Measurements from ENCODE around the gene DPP8.
"Not testable (repeated sequence)": the region's sequence is repeated elsewhere in the genome, so short reads cannot be mapped to it uniquely, and the experiment has no call there.

The DPP8 gene

GRCh38 chr15:65524226-65524625 lies 6.7 kb upstream of the DPP8 start:
- DNase-seq: no peak

DNA sequence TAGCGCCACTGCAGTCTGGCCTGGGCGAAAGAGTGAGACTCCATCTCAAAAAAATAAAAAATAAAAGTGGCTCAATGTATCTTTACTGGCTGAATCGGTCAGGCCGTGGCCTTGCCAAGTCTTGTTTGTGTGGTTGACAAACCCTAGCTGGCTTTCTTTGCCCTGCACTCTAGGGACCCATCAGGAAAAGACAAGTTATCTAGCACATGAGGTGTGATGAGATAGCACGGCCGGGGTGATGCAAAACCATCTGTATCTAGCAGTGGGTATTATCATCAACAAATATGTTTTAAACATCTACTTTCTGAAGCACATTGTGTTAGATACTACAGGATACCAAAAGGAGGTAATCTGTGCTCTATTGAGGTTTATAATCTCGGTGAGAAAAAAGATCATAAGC lies 3.9 kb upstream of the DPP8 start:
- no peak for DNase-seq

- DNase-seq: no peak
Observed at GRCh38 chr15:65518633-65519285, 1.3 kb upstream of the DPP8 start.

- no peak for DNase-seq
Observed at GRCh38 chr15:65517866-65518207, 348 bp upstream of the DPP8 start.

DNA sequence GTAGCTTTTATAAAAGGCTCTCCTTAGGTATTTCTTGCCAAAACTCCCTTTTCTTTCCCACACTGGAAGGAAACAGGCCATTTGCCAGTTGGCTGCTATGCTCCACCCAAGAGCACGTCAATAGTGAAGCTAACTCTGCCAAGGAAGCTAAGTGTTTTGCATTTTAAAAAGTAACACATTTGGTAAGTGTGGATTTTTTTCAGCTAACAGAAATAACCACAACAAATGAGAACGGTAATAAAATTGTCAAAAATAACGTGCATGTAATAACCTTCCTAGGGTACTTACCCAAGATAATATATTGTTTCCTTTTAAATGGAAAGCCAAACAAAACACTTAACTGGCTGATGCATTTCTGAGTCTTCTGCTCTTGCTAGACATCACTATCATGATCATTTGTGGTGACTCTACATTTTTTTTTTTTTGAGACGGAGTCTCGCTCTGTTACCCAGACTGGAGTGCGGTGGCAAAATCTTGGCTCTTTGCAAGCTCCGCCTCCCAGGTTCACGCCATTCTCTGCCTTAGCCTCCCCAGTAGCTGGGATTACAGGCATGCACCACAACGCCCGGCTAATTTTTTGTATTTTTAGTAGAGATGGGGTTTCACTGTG lies 4.6 kb downstream of the DPP8 start:
- no peak for DNase-seq

DNA sequence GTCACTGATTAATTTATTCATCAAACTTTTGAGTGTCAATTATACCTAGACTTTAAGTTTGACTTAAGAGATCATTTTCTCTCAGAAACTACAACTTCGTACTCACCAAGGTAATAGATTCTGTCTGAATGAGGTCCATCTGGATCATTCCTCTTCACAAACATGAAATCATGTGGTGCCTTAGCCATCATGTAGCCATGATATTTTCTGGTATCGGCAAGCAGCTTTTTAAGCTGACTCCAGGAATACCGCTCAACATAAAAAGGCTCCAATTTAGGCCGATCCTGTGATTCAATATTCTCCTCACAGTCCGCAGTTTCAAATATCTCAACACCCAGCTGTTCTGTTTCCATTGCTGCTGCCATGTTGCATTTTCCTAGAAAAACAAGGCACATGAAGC lies 5.3 kb downstream of the DPP8 start:
- DNase-seq: no peak

DNA sequence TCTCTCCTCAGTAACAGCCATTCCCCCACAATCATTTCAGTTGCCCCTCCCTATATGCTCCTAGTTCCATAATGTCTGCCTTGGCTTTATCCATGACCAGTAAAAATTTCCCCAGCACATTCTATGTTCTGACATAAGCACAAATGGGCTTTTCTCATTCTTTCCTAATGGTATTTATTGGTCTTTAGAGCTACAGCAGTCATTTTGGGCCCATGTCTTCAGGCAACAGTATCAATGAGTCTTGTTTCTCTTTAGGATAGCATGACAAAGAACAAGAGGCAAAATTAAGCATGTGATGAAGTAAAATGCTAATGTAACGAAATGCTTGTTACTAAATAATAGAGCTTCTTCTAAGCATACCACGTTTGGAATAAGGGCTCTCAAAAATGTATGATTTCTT lies 8.2 kb downstream of the DPP8 start:
- DNase-seq: no peak

DNA sequence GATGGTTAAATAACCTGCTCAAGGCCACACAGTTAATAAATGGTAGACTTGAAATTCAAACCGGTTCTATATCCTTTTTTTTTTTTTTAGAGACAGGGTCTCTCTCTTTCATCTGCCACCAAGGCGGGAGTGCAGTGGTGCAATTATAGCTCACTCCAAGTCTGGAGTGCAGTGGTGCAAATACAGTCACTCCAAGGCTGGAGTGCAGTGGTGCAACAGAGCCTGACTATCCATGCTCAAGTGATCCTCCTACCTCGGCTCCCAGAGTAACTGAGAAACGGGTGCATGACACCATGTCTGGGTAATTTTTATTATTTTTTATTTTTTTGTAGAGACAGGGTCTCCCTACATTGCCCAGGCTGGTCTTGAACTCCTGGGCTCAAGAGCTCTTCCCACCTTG lies 23.4 kb downstream of the DPP8 start:
- DNase-seq: no peak

DNA sequence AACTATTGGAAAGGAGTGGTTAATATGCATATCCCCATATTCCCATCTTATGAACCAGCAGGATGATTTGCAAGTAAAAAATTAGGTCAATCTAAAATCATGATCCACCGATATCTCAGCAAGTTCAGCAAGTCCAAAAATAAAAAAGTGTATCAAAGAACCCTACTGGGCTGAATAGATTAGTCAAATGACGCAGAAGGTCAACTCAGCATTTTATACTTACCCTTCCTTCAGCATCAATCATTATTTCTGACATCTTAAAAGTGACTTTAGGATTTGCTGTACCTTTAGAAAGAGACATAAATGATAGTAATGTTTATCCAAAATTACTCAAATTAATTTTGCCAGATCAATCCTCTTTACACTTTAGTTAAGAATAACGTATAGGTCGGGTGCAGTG lies 32.6 kb downstream of the DPP8 start:
- no peak for DNase-seq

- DNase-seq: no peak
Observed at GRCh38 chr15:65476903-65477302, 40.6 kb downstream of the DPP8 start.

GRCh38 chr15:65470866-65471265 lies 46.6 kb downstream of the DPP8 start:
- no peak for DNase-seq

DNA sequence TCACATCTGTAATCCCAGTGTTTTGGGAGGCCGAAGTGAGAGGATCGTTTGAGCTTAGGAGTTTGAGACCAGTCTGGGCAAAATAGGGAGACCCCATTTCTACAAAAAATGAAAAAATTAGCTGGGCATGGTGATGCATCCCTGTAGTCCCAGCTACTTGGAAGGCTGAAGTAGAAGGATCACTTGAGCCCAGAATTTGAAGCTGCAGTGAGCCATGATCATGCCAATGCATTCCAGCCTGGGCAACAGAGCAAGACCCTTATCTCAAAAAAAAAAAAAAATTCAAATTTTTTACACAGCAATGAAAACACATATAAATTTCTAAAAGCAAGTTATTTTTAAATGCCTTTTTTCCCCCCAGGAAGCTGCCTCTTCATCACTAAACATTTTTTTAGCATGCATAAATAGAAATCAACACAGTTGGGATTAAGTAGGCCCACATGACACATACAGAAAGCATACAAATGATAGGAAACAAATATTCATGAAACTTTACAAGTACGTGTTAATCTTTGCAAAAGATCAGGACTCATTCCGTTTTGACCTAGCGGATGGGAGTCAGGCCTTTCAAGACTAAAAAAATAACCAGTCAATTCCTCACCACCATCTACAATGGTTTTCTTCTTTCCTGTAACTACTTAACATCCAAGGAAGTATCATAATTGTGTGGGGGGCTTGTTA lies 49.1 kb downstream of the DPP8 start:
- DNase-seq: no peak

DNA sequence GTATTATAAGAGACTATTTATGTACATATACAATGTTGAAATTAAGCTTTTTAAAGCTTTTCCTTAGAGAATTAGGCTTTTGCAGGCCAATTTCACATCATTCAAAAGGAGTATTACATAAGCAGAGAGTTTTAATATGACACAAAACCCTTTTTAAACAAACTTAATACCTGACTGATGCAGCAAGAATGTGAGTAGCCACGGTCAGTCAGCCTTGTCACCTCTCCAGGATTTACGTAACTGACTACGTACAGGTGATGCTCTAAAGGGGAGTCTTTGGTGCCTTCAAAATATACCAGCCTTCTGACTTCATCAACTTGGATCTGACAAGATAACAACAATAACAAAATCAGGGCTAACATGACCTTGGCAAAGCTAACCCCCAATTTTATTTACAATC lies 50.6 kb downstream of the DPP8 start:
- DNase-seq: no peak

DNA sequence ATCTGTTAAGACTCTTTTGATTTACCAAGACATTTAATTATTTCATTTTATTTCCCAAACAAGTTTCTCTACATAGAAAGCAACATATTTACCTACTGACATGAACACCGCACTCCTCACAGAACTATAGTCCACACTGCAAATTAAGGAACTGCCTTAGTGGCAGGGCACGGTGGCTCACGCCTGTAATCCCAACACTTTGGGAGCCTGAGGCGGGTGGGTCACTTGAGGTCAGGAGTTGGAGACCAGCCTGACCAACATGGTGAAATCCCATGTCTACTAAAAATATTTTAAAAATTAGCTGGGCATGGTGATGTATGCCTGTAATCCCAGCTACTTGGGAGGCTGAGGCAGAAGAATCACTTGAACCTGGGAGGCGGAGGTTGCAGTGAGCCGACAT lies 54.4 kb downstream of the DPP8 start:
- DNase-seq: not testable (repeated sequence)

DNA sequence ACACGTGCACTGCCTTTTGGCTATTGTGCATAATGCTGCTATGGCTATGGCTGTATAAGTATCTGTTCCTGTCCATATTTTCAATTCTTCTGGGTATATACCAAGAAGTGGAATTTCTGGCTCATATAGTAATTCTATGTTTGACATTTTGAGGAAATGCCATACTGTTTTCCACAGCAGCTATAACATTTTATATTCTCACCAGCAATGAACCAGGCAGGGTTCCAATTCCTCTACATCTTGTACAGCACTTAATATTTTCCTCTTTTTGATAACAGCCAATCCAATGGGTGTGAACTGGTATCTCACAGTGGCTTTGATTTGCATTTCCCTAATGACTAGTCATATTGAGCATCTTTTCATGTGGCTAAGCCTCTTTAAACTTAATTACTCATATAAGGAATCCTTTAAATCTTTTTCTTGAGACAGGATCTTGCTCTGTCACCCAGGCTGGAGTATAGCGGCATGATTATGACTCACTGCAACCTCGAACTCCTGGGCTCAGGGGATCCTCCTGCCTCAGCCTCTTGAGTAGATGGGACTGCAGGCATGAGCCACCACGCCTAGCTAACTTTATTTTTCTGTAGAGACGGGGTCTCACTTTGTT lies 56.6 kb downstream of the DPP8 start:
- DNase-seq: no peak

DNA sequence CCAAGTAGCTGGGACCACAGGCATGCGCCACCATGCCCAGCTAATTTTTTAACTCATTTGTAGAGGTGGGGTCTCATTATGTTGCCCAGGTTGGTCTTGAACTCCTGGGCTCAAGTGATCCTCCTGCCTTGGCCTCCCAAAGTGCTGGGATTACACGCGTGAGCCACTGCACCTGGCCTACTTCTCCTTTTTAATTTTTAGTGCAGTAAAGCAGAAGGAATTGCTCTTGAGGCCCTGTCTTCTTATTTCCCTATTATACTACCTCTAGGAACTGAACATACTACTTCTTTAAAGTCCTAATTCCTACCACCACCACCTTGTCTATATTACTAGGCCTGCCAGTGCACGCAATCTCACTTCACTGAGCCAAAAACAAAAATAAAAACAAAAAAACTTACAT lies 62.2 kb downstream of the DPP8 start:
- DNase-seq: not testable (repeated sequence)

- no peak for DNase-seq
Observed at GRCh38 chr15:65451989-65452388, 65.5 kb downstream of the DPP8 start.

- no peak for DNase-seq
Observed at GRCh38 chr15:65450556-65450955, 66.9 kb downstream of the DPP8 start.

- DNase-seq: no peak
Observed at GRCh38 chr15:65447145-65447544, 70.3 kb downstream of the DPP8 start.

DNA sequence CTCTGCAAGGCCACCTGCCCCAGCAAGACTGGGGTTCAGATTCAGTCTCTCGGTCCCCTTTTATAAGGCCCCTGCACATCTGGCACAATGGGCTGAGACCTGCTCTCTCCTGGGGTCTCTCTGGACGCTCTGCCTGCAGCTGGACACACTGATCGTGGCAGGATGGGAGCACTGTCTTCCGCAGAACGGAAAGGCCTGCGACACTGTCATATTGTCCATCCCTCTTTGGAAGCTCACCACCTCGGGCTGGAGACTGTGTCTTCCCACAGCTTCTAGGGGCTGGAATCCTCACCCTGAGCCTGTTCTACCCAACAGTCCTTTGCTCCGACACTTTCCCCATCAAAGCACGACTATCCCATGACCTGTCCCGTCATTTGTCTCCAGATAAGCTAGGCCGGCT lies 83.3 kb downstream of the DPP8 start:
- no peak for DNase-seq

GRCh38 chr15:65431731-65432130 lies 85.8 kb downstream of the DPP8 start:
- DNase-seq: no peak

DNA sequence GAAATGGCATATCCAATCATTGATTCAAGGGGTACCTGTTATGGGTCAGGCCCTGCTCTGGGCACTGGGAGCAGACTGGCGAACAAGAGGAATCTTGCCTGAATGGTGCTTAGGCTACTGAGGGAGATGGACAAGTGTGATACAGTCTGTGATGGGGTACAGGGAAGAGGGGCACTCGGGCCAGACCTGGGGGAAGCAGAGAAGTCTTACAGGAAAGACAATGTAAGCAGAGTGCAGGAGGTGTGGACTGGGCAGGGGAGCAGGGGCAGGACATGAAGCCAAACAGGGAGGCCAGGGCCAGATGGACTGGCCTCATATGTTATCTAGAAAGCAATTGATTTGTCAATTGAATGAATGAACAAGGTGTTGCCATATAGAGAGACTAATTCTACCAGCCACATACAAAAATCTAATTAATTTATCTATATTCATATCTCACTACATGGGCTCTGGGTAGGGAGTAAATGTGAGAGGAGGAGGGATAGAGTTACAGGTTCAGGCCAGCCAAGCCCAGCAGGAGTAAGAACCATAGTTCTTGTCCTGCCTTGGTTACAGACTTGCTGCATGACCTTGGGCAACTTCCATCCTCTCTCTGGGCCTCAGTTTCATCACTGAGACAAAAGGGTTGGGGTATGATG lies 91.2 kb downstream of the DPP8 start:
- DNase-seq: no peak

DNA sequence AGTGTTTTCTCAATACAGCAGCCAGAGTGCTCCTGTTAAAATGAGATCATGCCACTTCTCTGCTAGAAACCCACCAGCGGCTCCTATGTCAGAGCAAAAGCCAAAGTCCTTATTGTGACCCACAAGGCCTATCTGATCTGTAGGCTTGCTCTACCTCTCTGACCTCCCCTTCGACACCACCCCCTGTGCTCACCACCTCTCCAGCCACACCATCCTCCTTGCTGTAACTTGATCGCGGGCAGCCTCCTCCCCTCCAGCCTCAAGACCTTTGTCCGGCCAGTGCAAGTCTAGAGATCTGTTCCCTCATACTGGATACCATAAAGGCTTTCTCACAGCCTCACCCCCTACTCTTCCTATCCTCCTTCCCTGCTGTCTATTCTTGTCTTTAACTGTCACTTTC lies 92.8 kb downstream of the DPP8 start:
- DNase-seq: no peak
